Glomerular endothelial cell (primary cell): Measurements from ENCODE around the gene TTBK1. TPM values are rescaled to one million over a fixed set of nuclear protein-coding genes. Genes with fewer than 3 reads are reported as not detected.

Experiments used
- DNase-seq: peaks from one replicate; pipeline ENCODE4 v3.0.0-alpha.2; 2011; ENCODE audit warnings: low read depth, low spot score; ENCODE audit errors: extremely low read depth
- total RNA-seq: library from RNA; depleted of rRNA; stranded (reverse); fragments of >200 nt; gene quantifications from 2 replicates; pipeline ENCODE4 v1.2.3, GENCODE V29; 2015

TTBK1 gene
- total RNA-seq, 1 donor from 2014 or later = 0.06 TPM

DNA sequence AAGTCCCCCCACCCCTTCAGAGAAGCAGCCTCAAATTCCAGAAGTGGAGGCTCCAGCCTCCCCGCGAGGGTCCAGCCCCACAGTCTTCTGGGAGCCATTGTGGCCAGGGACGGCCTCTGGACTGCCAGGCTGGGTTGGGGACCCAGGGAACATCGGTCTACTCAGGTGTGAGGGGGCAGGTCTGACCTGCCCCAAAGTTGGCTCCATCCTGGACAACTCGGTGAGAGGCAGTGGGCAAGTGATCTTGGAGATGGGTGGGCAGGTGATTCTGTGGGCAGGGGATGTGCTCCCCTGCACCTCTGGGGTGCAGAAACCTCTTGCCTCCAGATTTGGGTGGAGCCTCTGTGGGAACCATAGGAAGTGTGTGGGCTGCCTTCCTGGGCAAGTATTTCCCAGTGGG, 42.6 kb downstream of the TTBK1 start:
- DNase-seq = no peak

GRCh38 chr6:43286456-43286979, 43.2 kb downstream of the TTBK1 start:
- no peak for DNase-seq

DNA sequence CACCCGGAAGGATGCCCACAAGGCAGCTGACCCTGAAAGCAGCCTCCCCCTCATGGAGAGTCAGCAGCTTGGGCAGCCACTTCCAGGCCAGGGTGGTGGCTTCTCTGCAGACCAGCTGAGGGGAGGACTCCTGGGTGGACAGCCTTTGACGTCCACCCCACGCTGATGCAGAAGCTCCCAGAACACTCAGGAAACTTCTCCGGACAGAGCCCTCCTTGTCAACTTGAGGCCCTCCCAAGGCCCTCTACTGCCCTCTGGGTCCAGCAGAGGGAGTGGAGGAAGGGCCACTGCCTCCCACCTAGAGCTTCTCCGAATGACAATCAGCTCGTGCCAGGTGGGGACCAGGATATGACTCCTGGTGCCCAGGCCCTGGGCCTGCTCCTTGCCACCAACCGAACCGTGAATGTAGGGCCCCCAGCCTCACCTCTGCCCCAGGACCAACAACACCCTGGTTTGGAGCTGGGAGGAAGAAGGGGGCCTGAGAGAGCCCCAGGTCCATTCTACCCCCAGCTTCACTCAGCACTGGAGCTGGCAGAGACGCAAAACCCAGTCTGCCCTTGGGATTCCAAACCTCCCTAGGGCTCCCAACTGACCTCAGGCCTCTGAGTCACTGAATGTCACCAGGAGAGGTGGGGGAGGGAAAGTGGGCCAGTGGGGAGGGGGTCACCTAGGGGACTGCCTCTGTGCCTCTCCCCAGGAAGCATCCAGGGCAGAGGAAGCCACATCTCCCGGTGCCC, 43.9 kb downstream of the TTBK1 start:
- no peak for DNase-seq

DNA sequence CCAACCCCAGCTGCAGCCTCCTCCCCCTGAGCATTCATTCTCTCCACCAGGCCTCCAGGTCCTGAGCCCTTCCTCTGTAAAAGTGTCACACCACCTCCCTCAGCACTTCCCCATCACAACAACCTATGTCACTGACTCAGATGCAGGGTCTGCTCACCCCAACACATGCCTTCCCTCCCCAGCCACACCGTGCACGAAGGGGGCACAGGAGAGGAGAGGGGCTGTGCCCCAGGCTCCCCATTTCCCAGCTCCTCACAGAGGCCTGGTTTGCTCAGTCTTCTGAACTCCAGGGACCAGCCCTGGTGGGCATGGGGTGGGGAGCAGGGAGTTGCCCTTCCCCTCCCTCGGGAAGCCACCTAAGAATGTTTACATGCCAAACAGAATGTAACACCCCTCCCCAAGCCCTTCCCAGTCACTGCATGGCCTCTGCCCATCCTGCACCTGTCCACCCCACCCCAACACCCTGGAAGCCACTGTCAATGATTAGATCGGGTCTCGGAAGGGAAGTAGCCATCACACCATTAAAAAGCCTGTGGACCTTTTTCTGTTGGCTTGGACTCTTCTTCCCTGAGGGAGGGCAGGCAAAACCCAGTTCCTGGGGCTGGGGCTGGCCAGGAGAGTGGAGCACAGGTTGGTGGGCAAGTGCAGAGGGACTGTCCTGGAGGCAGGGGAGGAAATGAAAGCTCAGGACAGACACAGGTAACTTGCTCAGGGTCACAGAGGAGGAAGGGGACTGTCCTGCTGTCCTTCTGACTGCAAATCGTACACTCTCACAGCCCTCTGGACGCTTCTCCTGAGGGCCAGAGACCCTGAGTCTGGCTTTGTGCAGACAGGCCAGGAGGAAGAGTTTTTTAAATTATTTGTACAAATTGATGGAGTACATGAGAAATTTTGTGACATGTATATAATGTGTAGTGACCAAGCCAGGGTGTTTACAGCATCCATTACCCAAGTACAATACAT, 44.7 kb downstream of the TTBK1 start:
- DNase-seq = no peak

DNA sequence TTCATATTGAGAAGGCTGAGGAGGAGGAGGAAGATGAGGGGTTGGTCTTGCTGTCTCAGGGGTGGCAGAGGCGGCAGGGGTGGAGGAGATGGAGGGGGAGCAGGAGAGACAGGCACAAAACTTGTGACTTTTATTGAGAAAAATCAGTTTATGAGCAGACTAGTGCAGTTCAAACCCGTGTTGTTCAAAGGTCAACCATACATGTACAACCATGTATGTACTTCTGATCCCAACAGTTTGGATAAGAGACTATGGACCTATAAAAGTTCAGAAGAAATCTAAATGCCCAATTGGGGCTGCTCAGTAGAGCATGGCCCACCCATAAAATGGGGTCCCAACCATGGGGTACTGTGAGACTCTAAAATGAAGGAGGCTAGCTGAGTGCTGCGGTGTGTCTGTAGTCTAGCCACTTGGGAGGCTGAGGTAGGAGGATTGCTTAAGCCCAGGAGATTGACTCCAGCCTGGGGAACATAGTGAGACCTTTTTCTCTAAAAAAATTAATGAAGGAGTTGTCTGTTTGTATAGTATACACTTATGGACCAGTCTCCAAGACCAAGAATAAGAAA, 47.1 kb downstream of the TTBK1 start:
- no peak for DNase-seq

GRCh38 chr6:43290905-43291355, 47.6 kb downstream of the TTBK1 start:
- no peak for DNase-seq

DNA sequence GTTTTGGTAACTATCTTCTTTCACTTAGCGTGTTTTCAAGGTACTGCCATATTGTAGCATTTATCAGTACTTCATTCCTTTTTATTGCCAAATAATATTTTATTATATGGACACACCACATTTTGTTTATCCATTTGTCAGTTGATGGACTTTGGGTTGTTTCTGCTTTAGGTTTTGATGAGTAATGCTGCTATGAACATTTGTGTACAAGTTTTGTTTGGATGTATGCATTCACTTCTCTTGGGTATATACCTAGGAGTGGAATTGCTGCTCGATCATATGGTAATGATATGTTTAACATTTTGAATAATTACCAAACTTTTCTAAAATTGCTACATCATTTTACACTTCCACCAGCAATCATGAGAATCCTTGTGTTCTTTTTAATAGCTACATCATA, 48.4 kb downstream of the TTBK1 start:
- DNase-seq = no peak

- no peak for DNase-seq
Observed at GRCh38 chr6:43292341-43292740, 49.1 kb downstream of the TTBK1 start.

GRCh38 chr6:43292763-43293318, 49.6 kb downstream of the TTBK1 start:
- no peak for DNase-seq

GRCh38 chr6:43293698-43294097, 50.4 kb downstream of the TTBK1 start:
- no peak for DNase-seq

- DNase-seq = no peak
Observed at GRCh38 chr6:43294536-43294935, 51.3 kb downstream of the TTBK1 start.

DNA sequence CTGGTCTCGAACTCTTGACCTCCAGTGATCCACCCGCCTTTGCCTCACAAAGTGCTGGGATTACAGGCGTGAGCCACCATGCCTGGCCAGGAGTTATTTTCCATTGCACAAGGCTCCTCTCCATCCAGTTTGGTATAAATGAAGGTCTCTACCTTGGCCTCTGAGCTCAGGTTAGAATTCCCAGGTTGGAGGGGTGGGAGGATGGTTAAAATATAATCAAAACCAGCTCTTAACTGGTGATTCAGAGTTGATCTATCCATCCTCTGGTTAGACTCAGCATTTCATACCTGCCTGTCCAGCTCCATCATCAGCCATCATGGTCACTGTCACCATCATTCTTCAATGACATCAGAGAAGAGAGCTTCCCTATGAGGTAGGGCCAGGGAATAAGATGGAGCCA, 52.2 kb downstream of the TTBK1 start:
- DNase-seq = no peak

- no peak for DNase-seq
Observed at GRCh38 chr6:43296780-43297497, 53.7 kb downstream of the TTBK1 start.

DNA sequence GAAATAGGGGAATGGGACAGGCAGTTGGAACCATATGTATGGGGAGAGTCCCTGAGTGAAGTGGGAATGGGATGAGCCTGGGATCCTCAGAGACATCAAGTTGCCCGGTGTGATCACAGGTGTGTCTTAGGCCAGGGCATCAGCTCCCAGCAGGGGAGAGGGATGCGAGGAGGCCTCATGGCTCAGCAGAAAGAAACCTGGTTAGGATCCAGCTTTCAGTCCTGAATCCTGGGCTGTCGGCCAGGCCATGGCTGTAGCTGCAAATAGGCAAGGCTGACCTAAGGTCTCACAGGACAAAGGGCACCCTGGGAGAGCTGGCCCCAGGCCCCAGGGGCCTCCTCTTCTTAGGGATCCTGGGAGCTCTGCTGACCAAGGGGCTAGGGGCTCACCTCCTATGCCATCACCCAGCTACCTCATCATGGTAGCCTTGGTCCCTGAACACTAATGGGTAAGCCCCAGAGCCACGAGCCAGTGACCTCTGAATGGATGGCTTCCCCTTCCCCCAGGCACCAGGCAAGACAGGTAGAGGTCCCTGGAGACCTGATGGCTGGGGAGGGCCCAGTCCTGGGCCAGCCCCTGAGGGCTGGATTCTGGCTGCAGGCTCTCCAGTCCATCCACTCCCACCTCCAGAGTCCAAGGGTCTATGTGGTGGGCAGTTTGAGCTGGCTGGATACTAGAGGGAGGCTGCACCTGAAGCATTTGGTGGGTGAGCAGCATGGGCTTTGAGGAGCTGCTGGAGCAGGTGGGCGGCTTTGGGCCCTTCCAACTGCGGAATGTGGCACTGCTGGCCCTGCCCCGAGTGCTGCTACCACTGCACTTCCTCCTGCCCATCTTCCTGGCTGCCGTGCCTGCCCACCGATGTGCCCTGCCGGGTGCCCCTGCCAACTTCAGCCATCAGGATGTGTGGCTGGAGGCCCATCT, 54.6 kb downstream of the TTBK1 start, which contains the start of gene SLC22A7:
Gene SLC22A7, plus strand, starts transcription at position 617 of the 921 bp plus-strand sequence. Its CDS starts 99 bp downstream, at position 716.
- DNase-seq = no peak

DNA sequence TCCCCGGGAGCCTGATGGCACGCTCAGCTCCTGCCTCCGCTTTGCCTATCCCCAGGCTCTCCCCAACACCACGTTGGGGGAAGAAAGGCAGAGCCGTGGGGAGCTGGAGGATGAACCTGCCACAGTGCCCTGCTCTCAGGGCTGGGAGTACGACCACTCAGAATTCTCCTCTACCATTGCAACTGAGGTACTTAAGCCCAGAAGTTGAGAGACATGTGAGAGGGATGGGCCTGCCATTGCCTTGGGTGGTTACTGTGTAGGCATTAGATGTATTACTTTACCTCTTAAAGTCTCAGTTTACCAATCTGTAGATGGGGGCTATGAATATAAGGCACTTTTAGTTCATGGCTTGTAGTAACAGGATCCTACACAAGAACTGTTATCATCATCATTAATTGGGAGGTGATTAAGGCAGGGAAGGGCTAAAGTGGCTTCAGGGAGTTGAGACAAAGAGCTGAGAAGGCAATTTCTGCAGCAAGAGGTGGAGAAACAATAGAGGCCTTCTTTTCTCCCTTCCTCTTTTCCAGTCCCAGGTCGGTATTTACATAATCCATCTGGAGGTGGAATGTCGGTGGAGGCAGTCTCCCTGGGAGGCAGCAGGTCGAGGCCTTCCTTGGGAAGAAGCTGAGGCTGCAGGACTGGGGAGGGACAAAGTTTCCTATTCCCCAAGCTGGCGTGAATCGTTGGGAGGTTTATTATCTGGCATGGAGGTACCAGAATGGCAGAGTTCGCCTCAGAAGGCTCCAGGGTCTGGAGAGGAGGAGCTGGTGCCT, 55.5 kb downstream of the TTBK1 start:
- no peak for DNase-seq

GRCh38 chr6:43299338-43300293, 56.3 kb downstream of the TTBK1 start:
- DNase-seq = no peak
